Renal cortical epithelial cell (primary cell): ENCODE measurements around the gene TTC1. TPM values are rescaled to one million over a fixed set of nuclear protein-coding genes. Genes with fewer than 3 reads are reported as not detected.
"Not testable (repeated sequence)": the region's sequence is repeated elsewhere in the genome, so short reads cannot be mapped to it uniquely, and the experiment has no call there.

ENCODE experiments used
- DNase-seq: peaks from one replicate; pipeline ENCODE4 v3.0.0-alpha.2; 2011; ENCODE audit warnings: low read depth
- total RNA-seq: library from RNA; depleted of rRNA; stranded (reverse); fragments of >200 nt; gene quantifications from 2 replicates; pipeline ENCODE4 v1.2.3, GENCODE V29; 2014

TTC1 gene
- total RNA-seq, 1 donor from 2014 or later = 77.2 TPM

- peak; percentile 64 for DNase-seq
Measured at GRCh38 chr5:159995907-159996306, 13.0 kb upstream of the TTC1 start.

- no peak for DNase-seq
Measured at GRCh38 chr5:160001457-160001856, 7.5 kb upstream of the TTC1 start.

GRCh38 chr5:160007514-160007913, 1.4 kb upstream of the TTC1 start:
- DNase-seq = no peak

- DNase-seq = not testable (repeated sequence)
Measured at GRCh38 chr5:160008529-160008876, 436 bp upstream of the TTC1 start.

- DNase-seq = no peak
Measured at GRCh38 chr5:160009591-160009989, 651 bp downstream of the TTC1 start.

- DNase-seq = no peak
Measured at GRCh38 chr5:160011471-160011870, 2.5 kb downstream of the TTC1 start.

GRCh38 chr5:160014197-160014596, 5.3 kb downstream of the TTC1 start:
- DNase-seq = not testable (repeated sequence)

GRCh38 chr5:160018945-160019625, 10.1 kb downstream of the TTC1 start:
- DNase-seq = no peak

- DNase-seq = no peak
Measured at GRCh38 chr5:160020266-160020770, 11.4 kb downstream of the TTC1 start.

- no peak for DNase-seq
Measured at GRCh38 chr5:160020964-160021363, 12.0 kb downstream of the TTC1 start.

- DNase-seq = peak; percentile 57
Measured at GRCh38 chr5:160021831-160022446, 13.0 kb downstream of the TTC1 start.

- no peak for DNase-seq
Measured at GRCh38 chr5:160023007-160023907, 14.3 kb downstream of the TTC1 start.

GRCh38 chr5:160023908-160024630, 15.1 kb downstream of the TTC1 start:
- no peak for DNase-seq

GRCh38 chr5:160029004-160029403, 20.1 kb downstream of the TTC1 start:
- no peak for DNase-seq

GRCh38 chr5:160029540-160030139, 20.7 kb downstream of the TTC1 start:
- no peak for DNase-seq

GRCh38 chr5:160030631-160031377, 21.9 kb downstream of the TTC1 start:
- DNase-seq = no peak

- no peak for DNase-seq
Measured at GRCh38 chr5:160033546-160034252, 24.8 kb downstream of the TTC1 start.

GRCh38 chr5:160036243-160036642, 27.3 kb downstream of the TTC1 start:
- DNase-seq = no peak

GRCh38 chr5:160036884-160037283, 27.9 kb downstream of the TTC1 start:
- DNase-seq = peak; percentile 28
